SK-N-SH (cell line): Measurements from ENCODE around the gene MXRA8. TPM values are rescaled to one million over a fixed set of nuclear protein-coding genes. Genes with fewer than 3 reads are reported as not detected.
"Not testable (repeated sequence)": the region's sequence is repeated elsewhere in the genome, so short reads cannot be mapped to it uniquely, and the experiment has no call there.

ENCODE experiments used
- CTCF ChIA-PET: fragments of 300-600, 350-600 bp; formaldehyde crosslinking; extraction: SDS; loops from one replicate; lab custom pipeline; 2021; lab: Yijun Ruan, JAX
- POLR2A ChIA-PET: fragments of 350-600 bp; sonication (Branson Sonifier 250); formaldehyde crosslinking; extraction: SDS; loops from one replicate; lab custom pipeline; 2020; ENCODE audit warnings: antibody characterized with exemption, inconsistent platforms; lab: Yijun Ruan, JAX
- DNase-seq: peaks from one replicate; pipeline ENCODE4 v3.0.0; 2012
- H2AFZ ChIP-seq: fragments of 200-600 bp; sonication (generic); 2 replicates; pipeline ENCODE4 v1.8.1; 2016; ENCODE audit warnings: antibody characterized with exemption, mild to moderate bottlenecking, low read depth
- H3F3A ChIP-seq: fragments of 200-600 bp; sonication (generic); replicated peaks from 2 replicates; pipeline ENCODE3; 2016; ENCODE audit warnings: antibody characterized with exemption, mild to moderate bottlenecking; ENCODE audit not compliant: insufficient read depth
- H3K27ac ChIP-seq, 2 experiments: fragments of 200-500 bp in 1 of 2; fragments of 200-600 bp in 1 of 2; sonication (Bioruptor generic) in 1 of 2; sonication (generic), shearing (Covaris generic) in 1 of 2; 2 replicates each; pipeline versions ENCODE4 v1.5.1 to v1.6.1; 2014 to 2016; ENCODE audit warnings: low read depth in 2 of 2, inconsistent platforms in 1 of 2, low read length in 1 of 2, mild to moderate bottlenecking in 1 of 2, mixed read lengths in 1 of 2
- H3K27me3 ChIP-seq: fragments of 200-600 bp; sonication (generic), shearing (Covaris generic); 2 replicates; pipeline ENCODE4 v1.6.1; 2016; ENCODE audit warnings: mixed run types; ENCODE audit not compliant: insufficient read depth
- H3K36me3 ChIP-seq, 2 experiments: fragments of 200-500 bp in 1 of 2; fragments of 200-600 bp in 1 of 2; sonication (Bioruptor generic) in 1 of 2; sonication (generic) in 1 of 2; replicated peaks in 1 of 2; 2 replicates each; pipeline versions ENCODE3 to v1.5.1; 2014 to 2016; ENCODE audit warnings: low read length in 1 of 2, mild to moderate bottlenecking in 1 of 2; ENCODE audit not compliant: insufficient read depth in 2 of 2, control insufficient read depth in 1 of 2
- H3K4me1 ChIP-seq, 2 experiments: fragments of 200-500 bp in 1 of 2; fragments of 200-600 bp in 1 of 2; sonication (Bioruptor generic) in 1 of 2; sonication (generic), shearing (Covaris generic) in 1 of 2; 2 replicates each; pipeline versions ENCODE4 v1.5.1 to v1.6.1; 2014 to 2016; ENCODE audit warnings: low read depth in 1 of 2, low read length in 1 of 2, mixed run types in 1 of 2; ENCODE audit not compliant: insufficient read depth in 2 of 2, control insufficient read depth in 1 of 2
- H3K4me2 ChIP-seq: fragments of 200-600 bp; sonication (generic), shearing (Covaris generic); 2 replicates; pipeline ENCODE4 v1.6.1; 2017; ENCODE audit warnings: mixed run types
- H3K4me3 ChIP-seq, 2 experiments: fragments of 200-500 bp in 1 of 2; fragments of 200-600 bp in 1 of 2; sonication (Bioruptor generic) in 1 of 2; sonication (generic), shearing (Covaris generic) in 1 of 2; 2 replicates each; pipeline versions ENCODE4 v1.5.1 to v1.8.1; 2014 to 2016; ENCODE audit warnings: low read depth in 2 of 2, inconsistent platforms in 1 of 2, low read length in 1 of 2, mild to moderate bottlenecking in 1 of 2, mixed read lengths in 1 of 2, moderate library complexity in 1 of 2
- H3K79me2 ChIP-seq: fragments of 200-600 bp; sonication (generic); 2 replicates; pipeline ENCODE4 v1.8.1; 2017; ENCODE audit warnings: mild to moderate bottlenecking; ENCODE audit not compliant: insufficient read depth
- H3K9ac ChIP-seq: fragments of 200-600 bp; sonication (generic); 2 replicates; pipeline ENCODE4 v1.6.1; 2017; ENCODE audit warnings: mixed run types
- H3K9me2 ChIP-seq: fragments of 200-600 bp; sonication (generic); 2 replicates; pipeline ENCODE4 v1.6.1; 2017; ENCODE audit warnings: mixed run types
- H3K9me3 ChIP-seq: fragments of 200-600 bp; sonication (generic); 2 replicates; pipeline ENCODE4 v1.6.1; 2017; ENCODE audit warnings: mixed run types, mild to moderate bottlenecking, moderate library complexity
- H4K20me1 ChIP-seq: fragments of 200-600 bp; sonication (generic); 2 replicates; pipeline ENCODE4 v1.6.1; 2017; ENCODE audit warnings: mild to moderate bottlenecking, mixed run types; ENCODE audit not compliant: insufficient read depth
- EZH2phosphoT487 ChIP-seq: fragments of 200-600 bp; sonication (generic); IDR thresholded peaks from 2 replicates; pipeline ENCODE4 v1.6.1; 2017; ENCODE audit warnings: low read depth, mixed run types, mild to moderate bottlenecking, antibody characterized with exemption, moderate library complexity, borderline replicate concordance
- FOSL2 ChIP-seq: IDR thresholded peaks from 2 replicates; pipeline ENCODE4 v1.4.0; 2012; ENCODE audit warnings: low read depth, mild to moderate bottlenecking, moderate library complexity, borderline replicate concordance
- GABPA ChIP-seq: IDR thresholded peaks from 2 replicates; pipeline ENCODE4 v1.4.0; 2012; ENCODE audit warnings: low read depth, mild to moderate bottlenecking
- PBX3 ChIP-seq: IDR thresholded peaks from 2 replicates; pipeline ENCODE4; 2012
- POLR2AphosphoS5 ChIP-seq: IDR thresholded peaks from 2 replicates; pipeline ENCODE4 v1.6.1; 2012; ENCODE audit warnings: low read depth, low read length
- WGBS: methylation state at CpG from one replicate; pipeline ENCODE4 v1.1.6; 2017; ENCODE audit warnings: low lambda C conversion rate; 5-methylcytosine and 5-hydroxymethylcytosine counted together
- polyA plus RNA-seq, 3 experiments: library from polyadenylated mRNA; depleted of rRNA; stranded (reverse); fragments of >200 nt; gene quantifications; 2 replicates each; pipeline ENCODE4 v1.2.3, GENCODE V29; 2012
- TF ChIP-seq, protein P1 (sequence below): fragments of 200-600 bp; sonication (generic); IDR thresholded peaks from 2 replicates; pipeline ENCODE4 v1.6.1; 2017; ENCODE audit warnings: antibody characterized with exemption, mild to moderate bottlenecking, moderate library complexity
- TF ChIP-seq, protein P2 (sequence below): IDR thresholded peaks from 2 replicates; pipeline ENCODE4 v1.4.0; 2012; ENCODE audit warnings: low read depth, borderline replicate concordance

MXRA8 gene
- polyA plus RNA-seq, 1 of the 3 experiments (the other 2 are of a cell fraction), result 2.5 TPM

GRCh38 chr1:1371364-1371745 lies 13.0 kb upstream of the MXRA8 start (continued):
- TF ChIP-seq, protein P1, sequence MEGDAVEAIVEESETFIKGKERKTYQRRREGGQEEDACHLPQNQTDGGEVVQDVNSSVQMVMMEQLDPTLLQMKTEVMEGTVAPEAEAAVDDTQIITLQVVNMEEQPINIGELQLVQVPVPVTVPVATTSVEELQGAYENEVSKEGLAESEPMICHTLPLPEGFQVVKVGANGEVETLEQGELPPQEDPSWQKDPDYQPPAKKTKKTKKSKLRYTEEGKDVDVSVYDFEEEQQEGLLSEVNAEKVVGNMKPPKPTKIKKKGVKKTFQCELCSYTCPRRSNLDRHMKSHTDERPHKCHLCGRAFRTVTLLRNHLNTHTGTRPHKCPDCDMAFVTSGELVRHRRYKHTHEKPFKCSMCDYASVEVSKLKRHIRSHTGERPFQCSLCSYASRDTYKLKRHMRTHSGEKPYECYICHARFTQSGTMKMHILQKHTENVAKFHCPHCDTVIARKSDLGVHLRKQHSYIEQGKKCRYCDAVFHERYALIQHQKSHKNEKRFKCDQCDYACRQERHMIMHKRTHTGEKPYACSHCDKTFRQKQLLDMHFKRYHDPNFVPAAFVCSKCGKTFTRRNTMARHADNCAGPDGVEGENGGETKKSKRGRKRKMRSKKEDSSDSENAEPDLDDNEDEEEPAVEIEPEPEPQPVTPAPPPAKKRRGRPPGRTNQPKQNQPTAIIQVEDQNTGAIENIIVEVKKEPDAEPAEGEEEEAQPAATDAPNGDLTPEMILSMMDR, result no peak
- TF ChIP-seq FOSL2, result no peak
- no peak for TF ChIP-seq PBX3
- TF ChIP-seq POLR2AphosphoS5, result no peak
- no peak for TF ChIP-seq EZH2phosphoT487

DNA sequence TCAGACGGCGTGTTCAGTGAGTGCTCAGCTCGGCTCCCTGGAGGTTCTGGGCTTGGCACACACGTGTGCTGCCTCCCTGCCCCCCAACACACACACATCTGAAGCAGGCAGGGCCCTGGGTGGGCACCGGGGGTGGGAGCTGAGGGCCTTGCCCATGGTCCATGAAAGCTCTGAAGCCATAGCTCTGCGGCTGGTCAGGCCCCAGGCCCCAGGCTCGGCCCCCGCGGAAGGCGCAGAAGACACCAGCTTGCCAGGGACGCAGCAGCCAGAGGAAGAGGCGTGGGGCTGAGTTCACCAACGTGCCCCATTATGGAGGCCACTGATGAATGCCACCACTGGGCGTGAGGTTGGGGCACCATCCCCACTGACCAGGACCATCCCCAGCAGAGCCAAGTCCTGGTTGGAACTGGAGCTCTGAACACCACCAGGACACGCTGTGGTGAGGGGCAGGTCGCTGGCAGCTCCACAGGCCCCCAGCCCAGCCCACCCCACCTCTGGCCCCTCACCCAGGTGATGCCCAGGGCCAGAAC lies 12.5 kb upstream of the MXRA8 start:
- Histone ChIP-seq H3K4me2 (no peak overlapping the region), H4K20me1 (no peaks in the 10 kb centered on the region), H3K4me3 (no peak overlapping the region), H3K79me2 (peaks cover 30% of the 10 kb centered on the region), H3K9me2 (no peaks in the 10 kb centered on the region), H3K4me1 (peaks cover 0 to 23% of the 10 kb centered on the region in 2 experiments; a peak in 1 of 4 replicates), H3F3A (peaks cover 4% of the 10 kb centered on the region), H3K9me3 (no peaks in the 10 kb centered on the region), H3K27ac (no peak overlapping the region), H3K36me3 (peaks cover 0 to 8% of the 10 kb centered on the region in 2 experiments), H3K27me3 (no peaks in the 10 kb centered on the region), H2AFZ (no peak overlapping the region), H3K9ac (no peak overlapping the region)
- ChIA-PET POLR2A (interaction anchor here (0.7 to 1.3 kb wide), 3 partner anchors 11 to 28 kb away, joined by 3 read pairs; partner anchors contain the start of gene CCNL2), CTCF (interaction anchor here (1.1 to 5.9 kb wide), 12 partner anchors 8 to 253 kb away, joined by 3 to 48 read pairs (median 5); partner anchors contain the start of genes CCNL2 and MXRA8)
- DNase-seq, result no peak
- 73% methylated on average over 4 of the region's 16 CpGs for WGBS
- 0 out of 2 replicates have a peak, but pooled peaks have one; percentile 12 for TF ChIP-seq PBX3
- no peak for TF ChIP-seq GABPA
- TF ChIP-seq, protein P2, sequence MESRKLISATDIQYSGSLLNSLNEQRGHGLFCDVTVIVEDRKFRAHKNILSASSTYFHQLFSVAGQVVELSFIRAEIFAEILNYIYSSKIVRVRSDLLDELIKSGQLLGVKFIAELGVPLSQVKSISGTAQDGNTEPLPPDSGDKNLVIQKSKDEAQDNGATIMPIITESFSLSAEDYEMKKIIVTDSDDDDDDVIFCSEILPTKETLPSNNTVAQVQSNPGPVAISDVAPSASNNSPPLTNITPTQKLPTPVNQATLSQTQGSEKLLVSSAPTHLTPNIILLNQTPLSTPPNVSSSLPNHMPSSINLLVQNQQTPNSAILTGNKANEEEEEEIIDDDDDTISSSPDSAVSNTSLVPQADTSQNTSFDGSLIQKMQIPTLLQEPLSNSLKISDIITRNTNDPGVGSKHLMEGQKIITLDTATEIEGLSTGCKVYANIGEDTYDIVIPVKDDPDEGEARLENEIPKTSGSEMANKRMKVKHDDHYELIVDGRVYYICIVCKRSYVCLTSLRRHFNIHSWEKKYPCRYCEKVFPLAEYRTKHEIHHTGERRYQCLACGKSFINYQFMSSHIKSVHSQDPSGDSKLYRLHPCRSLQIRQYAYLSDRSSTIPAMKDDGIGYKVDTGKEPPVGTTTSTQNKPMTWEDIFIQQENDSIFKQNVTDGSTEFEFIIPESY, result no peak

GRCh38 chr1:1370094-1370493 lies 11.7 kb upstream of the MXRA8 start:
- not testable (repeated sequence) for H3K4me3 ChIP-seq, H3K9me3 ChIP-seq, H3K36me3 ChIP-seq, H3K4me2 ChIP-seq, H4K20me1 ChIP-seq, H3F3A ChIP-seq, H3K27ac ChIP-seq, H3K9me2 ChIP-seq, DNase-seq, H3K27me3 ChIP-seq, H3K9ac ChIP-seq, H2AFZ ChIP-seq
- CTCF ChIA-PET, result interaction anchor here (1.3 to 5.9 kb wide), 4 partner anchors 11 to 79 kb away, joined by 3 to 37 read pairs (median 20); partner anchors contain the start of gene MXRA8
- POLR2A ChIA-PET, result interaction anchor here (1.3 to 1.6 kb wide), 2 partner anchors 11 to 18 kb away, joined by 3 read pairs; no protein-coding TSS in a partner anchor
- Histone ChIP-seq H3K4me1 (peaks cover 0 to 23% of the 10 kb centered on the region in 2 experiments; a peak in 1 of 4 replicates), H3K79me2 (peaks cover 29% of the 10 kb centered on the region)
- over 99% methylated on average over 14 of the region's 14 CpGs for WGBS
